Measurements from ENCODE around the gene SERBP1.

GRCh38 chr1:67457247-67457646, 27.0 kb upstream of the SERBP1 start:
- no peak for TF ChIP-seq POLR2A (IDR thresholded peaks at IDR 0.05)
- TF ChIP-seq CTCF (IDR thresholded peaks at IDR 0.05), result no peak
